ENCODE measurements around the gene ABCC1.

GRCh38 chr16:16175296-16175695 lies 225.9 kb downstream of the ABCC1 start:
- no peak for TF ChIP-seq CTCF (conservative IDR thresholded peaks at IDR 0.05)
- no peak for TF ChIP-seq EZH2 (IDR thresholded peaks at IDR 0.05; ENCODE audit: low read depth)
